Osteoblast (primary cell): ENCODE data around the gene ZMYM5. TPM values are rescaled to one million over a fixed set of nuclear protein-coding genes. Genes with fewer than 3 reads are reported as not detected.
A peak's percentile ranks its signal among the peaks of the same experiment; 100 is the strongest.
"Not testable (repeated sequence)": the region's sequence is repeated elsewhere in the genome, so short reads cannot be mapped to it uniquely, and the experiment has no call there.

Experiments
- DNase-seq: peaks from one replicate; pipeline ENCODE4 v3.0.0; 2011; ENCODE audit warnings: low spot score, mixed read lengths; ENCODE audit not compliant: insufficient read length; ENCODE audit errors: missing footprints
- H2AFZ ChIP-seq: 2 replicates; pipeline ENCODE4 v1.6.0; 2011; ENCODE audit warnings: mild to moderate bottlenecking, low read length
- H3K27ac ChIP-seq: 2 replicates; pipeline ENCODE4 v1.5.1; 2011; ENCODE audit warnings: mild to moderate bottlenecking, low read depth, low read length, moderate library complexity
- H3K27me3 ChIP-seq: 2 replicates; pipeline ENCODE4 v1.6.0; 2012; ENCODE audit warnings: mild to moderate bottlenecking, control low read depth, inconsistent platforms, low read length, moderate library complexity; ENCODE audit not compliant: insufficient read depth
- H3K36me3 ChIP-seq: 2 replicates; pipeline ENCODE4 v1.5.1; 2011; ENCODE audit warnings: mild to moderate bottlenecking, low read length, control low read depth, moderate library complexity; ENCODE audit not compliant: insufficient read depth
- H3K4me1 ChIP-seq: 2 replicates; pipeline ENCODE4 v1.5.1; 2011; ENCODE audit warnings: mild to moderate bottlenecking, low read length, control low read depth, moderate library complexity; ENCODE audit not compliant: insufficient read depth
- H3K4me2 ChIP-seq: 2 replicates; pipeline ENCODE4 v1.6.0; 2011; ENCODE audit warnings: mild to moderate bottlenecking, low read length; ENCODE audit not compliant: insufficient read depth
- H3K4me3 ChIP-seq: fragments of 200-600 bp; sonication (generic); 3 replicates; pipeline ENCODE4 v1.5.1; 2012; ENCODE audit warnings: mild to moderate bottlenecking, low read length, inconsistent platforms; ENCODE audit not compliant: insufficient read depth
- H3K79me2 ChIP-seq: 2 replicates; pipeline ENCODE4 v1.6.0; 2012; ENCODE audit warnings: mild to moderate bottlenecking, low read length, control low read depth, inconsistent platforms; ENCODE audit not compliant: insufficient read depth
- H3K9me3 ChIP-seq: 2 replicates; pipeline ENCODE4 v1.5.1; 2011; ENCODE audit warnings: low read depth, low read length, control low read depth
- H4K20me1 ChIP-seq: 2 replicates; pipeline ENCODE4 v1.6.0; 2012; ENCODE audit warnings: mild to moderate bottlenecking, low read length, control low read depth; ENCODE audit not compliant: insufficient read depth
- total RNA-seq: library from RNA; depleted of rRNA; stranded (reverse); fragments of >200 nt; gene quantifications from 2 replicates; pipeline ENCODE4 v1.2.3, GENCODE V29; 2012
- TF ChIP-seq, protein P1 (sequence below): IDR thresholded peaks from 2 replicates; pipeline ENCODE4 v1.5.1; 2011; ENCODE audit warnings: mild to moderate bottlenecking, low read depth, low read length, moderate library complexity; ENCODE audit errors: extremely low read depth

ZMYM5 gene
- total RNA-seq, 1 donor, result 22.8 TPM

DNA sequence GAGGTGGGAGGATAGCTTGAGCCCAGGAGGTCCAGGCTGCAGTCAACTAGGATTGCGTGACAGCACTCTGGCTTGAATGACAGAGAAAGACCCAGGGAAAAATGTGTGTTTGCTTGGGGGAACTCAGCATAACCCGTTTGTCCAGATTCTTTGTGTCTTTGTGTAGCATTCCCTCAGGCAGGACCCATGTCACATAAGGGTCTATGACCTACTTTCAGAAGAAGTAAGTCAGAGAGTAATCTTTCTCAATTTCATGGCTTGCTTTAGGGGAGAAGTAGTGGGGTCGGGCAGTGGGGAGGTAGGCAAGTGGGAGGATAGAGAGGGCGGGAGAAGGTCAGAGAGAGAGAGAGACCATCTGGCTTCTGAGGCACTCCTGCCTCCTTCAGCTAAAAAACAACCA, 68.8 kb downstream of the ZMYM5 start:
- DNase-seq, result no peak
- Histone ChIP-seq H3K27me3 (no peaks in the 10 kb centered on the region), H3K27ac (no peak overlapping the region), H3K4me2 (no peak overlapping the region), H4K20me1 (no peaks in the 10 kb centered on the region), H3K4me1 (peaks cover 10% of the 10 kb centered on the region), H3K36me3 (no peaks in the 10 kb centered on the region), H2AFZ (no peak overlapping the region), H3K9me3 (no peaks in the 10 kb centered on the region), H3K4me3 (no peak overlapping the region), H3K79me2 (no peaks in the 10 kb centered on the region)
- TF ChIP-seq, protein P1, sequence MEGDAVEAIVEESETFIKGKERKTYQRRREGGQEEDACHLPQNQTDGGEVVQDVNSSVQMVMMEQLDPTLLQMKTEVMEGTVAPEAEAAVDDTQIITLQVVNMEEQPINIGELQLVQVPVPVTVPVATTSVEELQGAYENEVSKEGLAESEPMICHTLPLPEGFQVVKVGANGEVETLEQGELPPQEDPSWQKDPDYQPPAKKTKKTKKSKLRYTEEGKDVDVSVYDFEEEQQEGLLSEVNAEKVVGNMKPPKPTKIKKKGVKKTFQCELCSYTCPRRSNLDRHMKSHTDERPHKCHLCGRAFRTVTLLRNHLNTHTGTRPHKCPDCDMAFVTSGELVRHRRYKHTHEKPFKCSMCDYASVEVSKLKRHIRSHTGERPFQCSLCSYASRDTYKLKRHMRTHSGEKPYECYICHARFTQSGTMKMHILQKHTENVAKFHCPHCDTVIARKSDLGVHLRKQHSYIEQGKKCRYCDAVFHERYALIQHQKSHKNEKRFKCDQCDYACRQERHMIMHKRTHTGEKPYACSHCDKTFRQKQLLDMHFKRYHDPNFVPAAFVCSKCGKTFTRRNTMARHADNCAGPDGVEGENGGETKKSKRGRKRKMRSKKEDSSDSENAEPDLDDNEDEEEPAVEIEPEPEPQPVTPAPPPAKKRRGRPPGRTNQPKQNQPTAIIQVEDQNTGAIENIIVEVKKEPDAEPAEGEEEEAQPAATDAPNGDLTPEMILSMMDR, result no peak

DNA sequence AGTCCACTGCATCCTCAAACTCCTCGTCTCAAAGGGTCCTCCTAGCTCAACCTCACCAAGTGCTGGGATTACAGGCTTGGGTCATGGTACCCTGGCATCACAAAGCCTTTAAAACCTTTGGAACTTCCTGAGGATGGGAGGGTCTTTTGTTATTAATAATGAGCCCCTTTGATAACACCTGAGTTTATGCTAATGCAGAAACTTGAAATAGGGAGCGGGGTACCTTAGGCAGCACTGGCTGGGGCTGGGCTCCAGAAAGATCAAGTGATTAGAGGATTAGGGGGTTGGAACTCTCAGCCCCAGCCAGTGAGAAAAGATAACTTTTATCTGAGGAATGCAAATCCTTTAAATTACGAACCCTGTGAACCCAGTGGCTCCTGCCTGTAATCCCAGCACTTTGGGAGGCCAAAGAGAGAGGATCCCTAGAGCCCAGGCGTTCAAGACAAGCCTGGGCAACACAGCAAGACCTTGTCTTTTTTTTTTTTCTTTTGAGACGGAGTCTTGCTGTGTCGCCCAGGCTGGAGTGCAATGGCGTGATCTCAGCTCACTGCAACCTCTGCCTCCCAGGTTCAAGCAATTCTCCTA, 71.4 kb downstream of the ZMYM5 start:
- H3K27ac ChIP-seq, result no peak overlapping the region
- no peaks in the 10 kb centered on the region for H3K27me3 ChIP-seq

DNA sequence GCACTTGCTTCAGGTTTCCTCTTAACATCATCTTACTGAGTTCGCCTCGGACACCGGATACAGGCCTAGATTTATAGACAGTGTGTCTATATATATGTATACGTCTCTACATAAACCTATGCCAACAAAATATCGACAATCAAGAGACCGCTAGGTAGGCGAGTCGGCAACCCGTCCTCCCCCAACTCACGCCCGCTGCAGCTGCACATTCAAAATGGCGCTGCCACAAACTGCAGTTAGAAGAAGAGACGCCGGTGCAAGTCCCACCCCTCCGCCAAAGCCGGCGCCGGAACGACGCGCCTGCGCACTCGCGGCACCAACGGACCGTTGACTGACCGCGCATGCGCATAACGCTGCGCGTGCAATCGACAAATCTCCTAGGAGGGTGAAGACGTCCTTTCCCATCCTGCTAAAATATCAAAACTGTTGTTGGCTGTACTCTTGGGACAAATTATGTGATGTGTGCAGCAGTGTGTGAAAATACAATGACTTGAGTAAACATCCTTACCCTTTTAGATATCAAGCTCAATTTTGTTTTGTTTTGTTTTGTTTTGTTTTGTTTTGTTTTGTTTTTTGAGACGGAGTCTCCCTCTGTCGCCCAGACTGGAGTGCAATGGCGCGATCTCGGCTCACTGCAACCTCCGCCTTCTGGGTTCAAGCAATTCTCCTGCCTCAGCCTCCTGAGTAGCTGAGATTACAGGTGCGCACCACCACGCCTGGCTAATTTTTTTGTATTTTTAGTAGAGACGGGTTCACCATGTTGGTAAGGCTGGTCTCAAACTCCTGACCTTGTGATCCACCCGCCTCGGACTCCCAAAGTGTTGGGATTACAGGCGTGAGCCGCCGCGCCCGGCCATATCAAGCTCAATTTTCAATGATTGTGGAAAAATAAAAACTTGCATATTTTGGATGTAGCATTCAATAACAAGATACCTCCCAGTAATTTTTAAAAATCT, 80.4 kb downstream of the ZMYM5 start, which contains the start of gene PSPC1:
TSS of gene PSPC1 (minus strand) at position 219 of the 956 bp plus-strand sequence. CDS start at position 31, 188 bp downstream.
- H3K4me1 ChIP-seq, H3K27me3 ChIP-seq, H3K9me3 ChIP-seq, H3K36me3 ChIP-seq: not testable (repeated sequence)
- Histone ChIP-seq H3K79me2 (peaks cover 22% of the 10 kb centered on the region), H3K4me2 (peak within 1 kb of the TSS; percentile 92), H4K20me1 (peaks cover 11% of the 10 kb centered on the region), H3K27ac (peak within 1 kb of the TSS; percentile 93), H2AFZ (peak within 1 kb of the TSS; percentile 94), H3K4me3 (peak within 1 kb of the TSS; percentile 99)
- peak; percentile 100 for DNase-seq

More for the DNA sequence above, 71.4 kb downstream of the ZMYM5 start:
- no peaks in the 10 kb centered on the region for H3K36me3 ChIP-seq
- DNase-seq, result no peak
- H3K4me3 ChIP-seq, result no peak overlapping the region
- H2AFZ ChIP-seq, result no peak overlapping the region
- no peak overlapping the region for H3K4me2 ChIP-seq
- H3K9me3 ChIP-seq, result no peaks in the 10 kb centered on the region
- peaks cover 10% of the 10 kb centered on the region for H3K4me1 ChIP-seq
- TF ChIP-seq, protein P1, result no peak
- H3K79me2 ChIP-seq, result no peaks in the 10 kb centered on the region
- H4K20me1 ChIP-seq, result no peaks in the 10 kb centered on the region

DNA sequence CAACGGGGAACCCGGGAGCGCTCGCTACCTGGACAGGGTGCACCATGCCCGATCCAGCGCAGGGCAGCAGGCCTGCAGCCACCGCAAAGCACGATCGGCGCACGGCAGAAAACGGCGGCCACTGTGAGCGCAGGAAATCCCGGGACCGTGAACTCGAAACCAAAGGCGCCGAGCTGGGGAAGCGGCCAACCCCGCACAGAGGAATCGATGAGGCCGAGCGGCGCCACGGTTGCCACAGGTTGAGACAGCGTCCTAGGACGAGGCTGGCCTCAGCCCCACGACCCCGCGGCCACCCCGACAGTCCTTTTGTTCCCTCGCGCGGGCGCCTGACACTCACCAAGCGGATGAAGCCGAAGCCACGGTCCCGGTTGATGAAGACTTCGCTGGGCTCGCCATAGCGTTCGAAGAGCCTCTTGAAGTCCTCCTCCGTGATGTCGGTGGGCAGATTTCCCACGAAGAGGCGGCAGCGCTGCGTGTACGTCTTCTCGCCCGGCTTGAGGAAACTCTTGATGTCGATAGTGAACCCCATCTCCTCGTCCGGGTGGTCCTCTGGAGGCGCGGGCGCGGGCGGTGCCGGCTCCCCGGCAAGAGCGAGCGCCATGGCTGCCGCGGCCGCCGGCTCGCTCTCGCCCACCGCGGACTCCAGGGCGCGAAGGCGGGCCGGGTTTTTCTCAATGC, 81.3 kb downstream of the ZMYM5 start:
- Histone ChIP-seq H3K36me3 (no peaks in the 10 kb centered on the region), H3K4me1 (no peaks in the 10 kb centered on the region), H3K4me3 (peak overlapping the region; percentile 99), H3K27me3 (no peaks in the 10 kb centered on the region), H3K9me3 (no peaks in the 10 kb centered on the region), H3K27ac (peak overlapping the region; percentile 93), H3K79me2 (peaks cover 30% of the 10 kb centered on the region), H3K4me2 (peak overlapping the region; percentile 92), H2AFZ (peak overlapping the region; percentile 94), H4K20me1 (peaks cover 11% of the 10 kb centered on the region)
- TF ChIP-seq, protein P1, result no peak
- DNase-seq, result peak; percentile 90
